Esophagus squamous epithelium (tissue), 5 donors: Measurements from ENCODE around the gene HDC. TPM values are rescaled to one million over a fixed set of nuclear protein-coding genes. Genes with fewer than 3 reads are reported as not detected.

Source experiments
- DNase-seq: peaks from one replicate; lab custom pipeline; 2025; lab: John Stamatoyannopoulos, UW
- H3K27ac ChIP-seq, 4 donors: fragments of 200-600 bp; sonication (generic); one replicate each; pipeline ENCODE4 v1.5.1; 2016 to 2019; ENCODE audit warnings: mild to moderate bottlenecking in 1 of 4
- H3K27me3 ChIP-seq, 4 donors: fragments of 200-600 bp; sonication (generic); 1 replicate in 3 of 4; 2 replicates in 1 of 4; pipeline versions ENCODE4 v1.5.1 to v1.6.0; 2017 to 2021; ENCODE audit warnings: antibody characterized with exemption in 1 of 4
- H3K36me3 ChIP-seq, 3 donors: fragments of 200-600 bp; sonication (generic); one replicate each; pipeline ENCODE4 v1.5.1; 2016 to 2019
- H3K4me1 ChIP-seq, 3 donors: fragments of 200-600 bp; sonication (generic); one replicate each; pipeline ENCODE4 v1.5.1; 2017 to 2019
- H3K4me3 ChIP-seq, 4 donors: fragments of 200-600 bp; sonication (generic); 1 replicate in 3 of 4; 2 replicates in 1 of 4; pipeline ENCODE4 v1.5.1; 2016 to 2019; ENCODE audit warnings: mild to moderate bottlenecking in 2 of 4, moderate library complexity in 1 of 4
- H3K9me3 ChIP-seq, 3 donors: fragments of 200-600 bp; sonication (generic); one replicate each; pipeline ENCODE4 v1.5.1; 2016 to 2019
- CTCF ChIP-seq, 6 experiments: fragments of 450-650 bp in 4 of 6; fragments of 200-600 bp in 2 of 6; sonication (generic) in 2 of 6; IDR thresholded peaks; one replicate each; pipeline ENCODE4 v1.5.1; 2016 to 2019; ENCODE audit warnings: antibody characterized with exemption in 6 of 6, mild to moderate bottlenecking in 4 of 6, moderate library complexity in 4 of 6
- POLR2A ChIP-seq, 4 donors: fragments of 450-650 bp; IDR thresholded peaks; one replicate each; pipeline ENCODE4 v1.6.1; 2017; ENCODE audit warnings: antibody characterized with exemption in 4 of 4, mild to moderate bottlenecking in 4 of 4, moderate library complexity in 3 of 4
- WGBS, 2 donors: methylation state at CpG; one replicate each; pipeline ENCODE4 v1.1.5; 2018; 5-methylcytosine and 5-hydroxymethylcytosine counted together
- intact Hi-C: fragments of 100-400 bp; cut with DNase I; formaldehyde crosslinking; loops from one replicate; pipeline ENCODE4 v1.15.0; 2022
- total RNA-seq, 4 donors: library from RNA; depleted of rRNA; stranded (reverse); fragments of >200 nt; gene quantifications; one replicate each; pipeline ENCODE4 v1.1.0, GENCODE V29; 2016
- donor health status: DM: yes; HTN: yes; CAD: no.

HDC gene
- total RNA-seq, 4 donors from 2014 or later, result 0.26 to 4.4 TPM; not detected in 2

DNA sequence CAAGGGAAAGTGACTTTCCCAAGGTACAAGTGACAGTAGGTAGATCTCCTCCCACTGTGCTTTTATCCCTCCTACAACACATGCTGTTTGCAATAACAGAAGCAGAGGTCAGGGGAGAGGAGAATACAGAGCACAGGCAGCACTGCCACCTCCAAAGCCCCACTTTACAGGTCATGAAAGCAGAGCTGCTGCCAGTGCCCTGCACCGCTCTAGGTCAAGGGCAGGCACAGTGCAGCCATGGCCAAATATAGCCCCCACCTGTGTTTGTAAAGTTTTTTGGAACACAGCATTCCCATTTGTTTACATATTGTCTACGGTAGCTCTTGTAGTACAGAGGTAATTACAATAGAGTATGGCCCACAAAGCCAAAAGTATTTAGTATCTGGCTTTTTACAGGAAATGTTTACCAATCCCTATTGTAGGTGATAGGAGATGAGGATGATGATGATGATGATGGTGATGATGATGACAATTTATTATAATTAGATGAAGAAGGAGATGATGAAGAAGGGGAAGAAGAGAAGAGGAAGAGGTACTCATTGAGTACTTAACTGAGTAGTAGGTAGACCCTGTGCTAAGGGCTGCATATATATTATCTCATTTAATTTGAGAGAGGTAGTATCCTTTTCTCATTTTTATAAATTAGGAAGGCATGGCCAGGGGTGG is 20.4 kb downstream of the HDC start:
- no peaks in the 10 kb centered on the region for H3K9me3 ChIP-seq
- WGBS, 2 donors, result 83 to 100% methylated on average over 2 of the region's 2 CpGs
- H3K36me3 ChIP-seq, result no peaks in the 10 kb centered on the region
- TF ChIP-seq POLR2A (IDR thresholded peaks at IDR 0.05) (no peak), CTCF (IDR thresholded peaks at IDR 0.05) (no peak)
- peaks cover 10 to 20% (median 10%) of the 10 kb centered on the region in 3 donors for H3K4me1 ChIP-seq
- no peaks in the 10 kb centered on the region for H3K27me3 ChIP-seq
- H3K4me3 ChIP-seq, result no peak overlapping the region
- DNase-seq, result no peak
- H3K27ac ChIP-seq, result no peak overlapping the region
- intact Hi-C loops, result no loop called here

- no peaks in the 10 kb centered on the region for H3K9me3 ChIP-seq
- intact Hi-C loops, result no loop called here
- H3K27ac ChIP-seq, result no peak overlapping the region
- H3K4me1 ChIP-seq, result peaks cover 10 to 20% (median 10%) of the 10 kb centered on the region in 3 donors
- H3K4me3 ChIP-seq, result no peak overlapping the region
- no peak for TF ChIP-seq CTCF (IDR thresholded peaks at IDR 0.05)
- TF ChIP-seq POLR2A (IDR thresholded peaks at IDR 0.05), result no peak
- no peak for DNase-seq
- H3K27me3 ChIP-seq, result no peaks in the 10 kb centered on the region
- 93 to 100% methylated on average over 1 of the region's 1 CpG for WGBS, 2 donors
- H3K36me3 ChIP-seq, result no peaks in the 10 kb centered on the region
Measured at GRCh38 chr15:50244153-50244552, 21.4 kb downstream of the HDC start.

DNA sequence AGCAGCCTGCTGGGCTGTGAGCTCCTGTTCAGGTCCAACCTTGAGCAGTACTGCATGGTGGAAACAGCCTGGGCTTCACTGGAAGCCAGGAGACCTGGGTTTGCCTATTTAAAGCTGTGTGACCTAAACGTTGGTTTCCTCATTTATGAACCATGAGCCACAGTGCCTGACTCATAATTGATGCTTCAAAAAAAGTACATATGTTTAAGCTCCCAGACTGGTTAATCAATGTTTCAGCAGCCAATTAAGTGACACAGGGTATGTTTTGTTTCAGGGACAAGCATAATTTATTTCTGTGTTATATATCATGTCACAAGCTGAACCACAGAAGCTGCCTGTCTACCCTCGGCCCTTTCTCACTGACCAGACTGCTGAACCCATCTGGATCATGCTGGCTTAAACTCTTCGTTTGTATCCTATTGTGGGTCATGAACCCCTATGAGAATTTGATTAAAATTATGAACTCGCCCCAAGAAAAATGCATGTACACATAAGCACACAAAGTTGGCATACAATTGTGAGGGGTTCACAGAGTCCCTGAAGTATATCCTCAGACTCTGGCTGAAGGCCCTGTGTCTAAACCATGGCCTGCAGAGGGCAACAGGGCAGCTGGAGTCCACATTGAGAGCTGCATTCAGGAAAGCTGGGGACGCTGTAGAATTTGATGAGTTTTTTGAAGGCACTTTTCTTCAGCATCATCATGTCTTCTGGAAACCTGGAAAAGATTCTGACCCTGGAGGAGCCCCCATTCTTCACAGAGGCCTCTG is 23.7 kb downstream of the HDC start:
- 63 to 76% methylated on average over 4 to 5 of the region's 5 CpGs for WGBS, 2 donors
- no peaks in the 10 kb centered on the region for H3K27me3 ChIP-seq
- DNase-seq, result no peak
- no peaks in the 10 kb centered on the region for H3K36me3 ChIP-seq
- no peaks in the 10 kb centered on the region for H3K9me3 ChIP-seq
- peaks cover 0 to 4% (median 0%) of the 10 kb centered on the region in 3 donors for H3K4me1 ChIP-seq
- intact Hi-C loops, result no loop called here
- TF ChIP-seq CTCF (IDR thresholded peaks at IDR 0.05), result no peak
- no peak for TF ChIP-seq POLR2A (IDR thresholded peaks at IDR 0.05)
- no peak overlapping the region for H3K27ac ChIP-seq
- no peak overlapping the region for H3K4me3 ChIP-seq

- intact Hi-C loops, result no loop called here
- Histone ChIP-seq H3K4me1 (peaks cover 0 to 4% (median 0%) of the 10 kb centered on the region in 3 donors), H3K27ac (no peak overlapping the region), H3K9me3 (no peaks in the 10 kb centered on the region), H3K36me3 (no peaks in the 10 kb centered on the region), H3K4me3 (no peak overlapping the region), H3K27me3 (no peaks in the 10 kb centered on the region)
- TF ChIP-seq POLR2A (IDR thresholded peaks at IDR 0.05) (no peak), CTCF (IDR thresholded peaks at IDR 0.05) (no peak)
- WGBS, 2 donors, result 80 to 86% methylated on average over 2 of the region's 2 CpGs
- DNase-seq, result no peak
Measured at GRCh38 chr15:50238255-50238654, 27.3 kb downstream of the HDC start.

- no peak for DNase-seq
- TF ChIP-seq POLR2A (IDR thresholded peaks at IDR 0.05) (no peak), CTCF (IDR thresholded peaks at IDR 0.05) (no peak)
Measured at GRCh38 chr15:50236433-50236832, 29.1 kb downstream of the HDC start.

More at GRCh38 chr15:50236433-50236832, 29.1 kb downstream of the HDC start:
- no peak overlapping the region for H3K27ac ChIP-seq
- intact Hi-C loops, result no loop called here
- H3K4me3 ChIP-seq, result no peak overlapping the region
- no peaks in the 10 kb centered on the region for H3K36me3 ChIP-seq
- no peaks in the 10 kb centered on the region for H3K9me3 ChIP-seq
- no peaks in the 10 kb centered on the region for H3K4me1 ChIP-seq
- H3K27me3 ChIP-seq, result no peaks in the 10 kb centered on the region
- 91 to 93% methylated on average over 4 to 6 of the region's 9 CpGs for WGBS, 2 donors
